Mucosa of descending colon (tissue), 3 donors: Measurements from ENCODE around the gene WNK1. TPM values are rescaled to one million over a fixed set of nuclear protein-coding genes. Genes with fewer than 3 reads are reported as not detected.
"Not testable (repeated sequence)": the region's sequence is repeated elsewhere in the genome, so short reads cannot be mapped to it uniquely, and the experiment has no call there.

Source experiments
- ATAC-seq: fragments of 200-7000 bp; cut with Tn5 transposase; one replicate; pipeline ENCODE4 v1.9.1; 2020; ENCODE audit warnings: mild to moderate bottlenecking, moderate library complexity
- DNase-seq, 3 donors: peaks; one replicate each; pipeline ENCODE4 v3.0.0-alpha.2; 2020
- H3K36me3 ChIP-seq: fragments of 200-600 bp; one replicate; pipeline ENCODE4 v1.8.0; 2021; ENCODE audit warnings: low read depth, mild to moderate bottlenecking
- H3K4me1 ChIP-seq: fragments of 200-600 bp; one replicate; pipeline ENCODE4 v1.8.0; 2021; ENCODE audit warnings: low read depth, mild to moderate bottlenecking
- H3K4me3 ChIP-seq: fragments of 200-600 bp; one replicate; pipeline ENCODE4 v1.8.0; 2021; ENCODE audit warnings: mild to moderate bottlenecking
- H3K9me3 ChIP-seq: fragments of 200-600 bp; one replicate; pipeline ENCODE4 v1.8.0; 2021; ENCODE audit warnings: mild to moderate bottlenecking
- intact Hi-C, 2 donors: fragments of 100-400 bp; cut with DNase I in 1 of 2; cut with micrococcal nuclease in 1 of 2; formaldehyde crosslinking; loops; one replicate each; pipeline versions ENCODE4 v1.11.0 to v1.11.1; 2022; cut with DNase I, micrococcal nuclease
- total RNA-seq, 3 donors: library from RNA; stranded (reverse); fragmentation: NEBNext Ultra II Directional in 2 of 3; extraction: Animal tissue kit (Norgen Biotek cat#: 25700) in 2 of 3; gene quantifications; one replicate each; pipeline versions ENCODE4 v1.2.1 to v1.2.4, GENCODE V29; 2021 to 2023
- TF ChIP-seq, protein P1 (sequence below): fragments of 200-600 bp; IDR thresholded peaks from one replicate; pipeline ENCODE4 v1.8.0; 2022; ENCODE audit warnings: antibody characterized with exemption, mild to moderate bottlenecking
- donor health status: DM: no; HTN: no; CAD: no; lungs with moderate emphysema.
- donor health status: DM: no; HTN: no; CAD: no.
- donor health status: DM: no; HTN: yes; CAD: no.

The WNK1 gene
- total RNA-seq, 3 donors from 2014 or later: 84.0 to 155 (median 85.5) TPM

DNA sequence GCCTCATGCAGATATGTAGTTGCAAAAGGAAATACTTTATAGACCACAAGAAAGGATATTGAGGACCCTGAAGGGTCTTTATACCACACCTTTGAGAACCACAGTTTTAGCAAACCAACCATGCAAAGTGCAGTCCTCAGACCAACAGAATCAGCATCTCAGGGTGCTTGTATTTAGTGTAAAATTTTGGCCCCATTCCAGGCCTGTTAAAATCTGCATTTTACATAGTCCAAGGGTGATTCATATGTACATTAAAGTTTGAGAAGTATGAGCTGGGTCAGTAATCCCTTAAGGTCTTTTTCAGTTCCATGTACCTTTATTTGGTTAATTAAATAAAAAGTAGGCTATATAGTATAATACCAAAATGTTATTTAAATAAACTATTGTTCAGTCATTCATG is 91.2 kb downstream of the WNK1 start:
- intact Hi-C loops: no loop called here
- no peak for DNase-seq
- no peak for ATAC-seq
- Histone ChIP-seq H3K4me3 (no peak overlapping the region), H3K4me1 (no peaks in the 10 kb centered on the region), H3K36me3 (no peaks in the 10 kb centered on the region), H3K9me3 (no peaks in the 10 kb centered on the region)
- TF ChIP-seq, protein P1, sequence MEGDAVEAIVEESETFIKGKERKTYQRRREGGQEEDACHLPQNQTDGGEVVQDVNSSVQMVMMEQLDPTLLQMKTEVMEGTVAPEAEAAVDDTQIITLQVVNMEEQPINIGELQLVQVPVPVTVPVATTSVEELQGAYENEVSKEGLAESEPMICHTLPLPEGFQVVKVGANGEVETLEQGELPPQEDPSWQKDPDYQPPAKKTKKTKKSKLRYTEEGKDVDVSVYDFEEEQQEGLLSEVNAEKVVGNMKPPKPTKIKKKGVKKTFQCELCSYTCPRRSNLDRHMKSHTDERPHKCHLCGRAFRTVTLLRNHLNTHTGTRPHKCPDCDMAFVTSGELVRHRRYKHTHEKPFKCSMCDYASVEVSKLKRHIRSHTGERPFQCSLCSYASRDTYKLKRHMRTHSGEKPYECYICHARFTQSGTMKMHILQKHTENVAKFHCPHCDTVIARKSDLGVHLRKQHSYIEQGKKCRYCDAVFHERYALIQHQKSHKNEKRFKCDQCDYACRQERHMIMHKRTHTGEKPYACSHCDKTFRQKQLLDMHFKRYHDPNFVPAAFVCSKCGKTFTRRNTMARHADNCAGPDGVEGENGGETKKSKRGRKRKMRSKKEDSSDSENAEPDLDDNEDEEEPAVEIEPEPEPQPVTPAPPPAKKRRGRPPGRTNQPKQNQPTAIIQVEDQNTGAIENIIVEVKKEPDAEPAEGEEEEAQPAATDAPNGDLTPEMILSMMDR: no peak

DNA sequence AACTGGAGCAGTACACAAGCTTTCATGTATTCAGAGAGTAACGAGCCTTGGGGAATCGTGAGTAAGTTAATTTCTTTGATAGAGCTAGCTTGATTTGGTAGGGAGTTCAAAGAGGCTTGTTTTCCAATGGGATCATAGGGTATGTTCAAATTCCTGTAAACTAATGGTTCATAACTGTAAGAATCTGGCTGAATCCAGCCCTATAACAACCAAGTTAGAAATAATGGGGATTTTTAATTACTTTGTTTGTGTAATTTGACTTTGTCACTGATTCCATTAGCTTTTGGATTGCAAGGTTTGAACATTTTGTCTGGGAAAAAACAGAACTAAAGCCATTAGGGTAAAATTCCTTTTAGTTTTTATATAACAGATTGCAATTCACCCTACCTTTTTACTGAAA is 94.0 kb downstream of the WNK1 start:
- Histone ChIP-seq H3K9me3 (no peaks in the 10 kb centered on the region), H3K4me3 (no peak overlapping the region), H3K4me1 (no peaks in the 10 kb centered on the region), H3K36me3 (no peaks in the 10 kb centered on the region)
- TF ChIP-seq, protein P1: no peak
- DNase-seq (no peak), ATAC-seq (no peak)
- intact Hi-C loops: no loop called here

DNA sequence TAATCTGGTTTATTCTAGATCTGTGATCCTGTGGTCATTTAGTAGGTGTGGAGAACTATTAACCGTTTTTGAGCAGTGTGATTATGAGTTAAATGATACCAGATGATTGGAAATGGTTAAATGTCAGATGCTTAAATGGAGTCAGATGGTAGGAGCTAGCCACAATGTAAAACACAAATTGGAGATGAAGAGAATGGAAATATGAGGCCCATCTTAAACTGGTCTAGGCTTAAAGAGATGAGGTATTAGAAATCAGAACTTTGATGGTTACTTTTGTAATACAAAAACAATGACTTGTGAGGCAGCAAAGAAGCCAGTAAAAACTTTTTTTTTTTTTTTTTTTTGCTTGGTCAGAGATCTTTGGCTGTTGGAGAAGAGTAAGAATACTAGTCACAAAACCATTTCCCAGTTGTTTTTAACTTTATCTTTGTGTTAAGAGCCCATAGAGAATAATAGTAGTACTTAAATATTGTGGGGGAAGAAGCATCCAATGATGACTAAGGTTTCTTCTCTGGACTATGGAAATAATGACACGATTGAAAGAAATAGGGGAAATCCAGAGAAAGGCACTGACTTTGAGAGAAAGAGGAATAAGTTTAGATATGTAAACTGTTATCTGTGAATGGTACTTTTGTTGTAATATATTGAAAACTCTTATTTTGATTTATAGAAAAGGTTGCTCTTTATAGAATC is 95.9 kb downstream of the WNK1 start:
- no peaks in the 10 kb centered on the region for H3K4me1 ChIP-seq
- no peak overlapping the region for H3K4me3 ChIP-seq
- no peaks in the 10 kb centered on the region for H3K9me3 ChIP-seq
- H3K36me3 ChIP-seq: no peaks in the 10 kb centered on the region
- DNase-seq: no peak
- TF ChIP-seq, protein P1: no peak
- intact Hi-C loops: no loop called here
- no peak for ATAC-seq

DNA sequence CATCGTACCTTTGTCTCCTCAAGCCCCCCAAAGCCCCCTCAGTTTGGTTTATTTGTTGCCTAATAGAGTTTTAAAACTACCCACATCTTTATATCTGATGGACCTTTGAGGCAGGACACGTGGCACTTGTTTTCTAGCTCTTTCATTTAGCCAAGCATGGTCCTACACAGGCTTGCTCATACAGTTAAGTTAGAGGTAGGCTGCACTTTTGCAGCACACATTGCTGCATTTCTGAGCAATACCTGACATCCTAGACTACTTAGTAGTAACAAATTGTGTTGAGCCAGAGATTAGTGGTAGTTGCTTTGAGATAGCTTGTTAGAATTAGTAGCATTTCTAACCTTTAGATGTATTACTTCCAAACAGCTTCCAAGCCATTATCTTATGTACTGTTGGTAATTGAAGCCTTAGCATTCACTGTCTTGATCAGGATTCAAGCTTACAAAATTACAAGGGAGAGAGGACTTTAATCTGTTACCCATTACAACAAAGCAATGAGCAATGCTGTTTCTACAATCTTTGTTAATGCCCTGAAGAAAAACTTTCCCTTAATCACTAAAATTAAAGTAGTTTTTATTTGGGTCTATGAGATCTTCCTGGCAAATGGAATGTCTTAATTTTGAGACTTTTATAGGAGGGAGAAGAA is 96.6 kb downstream of the WNK1 start:
- no peak for ATAC-seq

GRCh38 chr12:849733-850437 is 97.5 kb downstream of the WNK1 start:
- intact Hi-C loops, H3K36me3 ChIP-seq, DNase-seq, ATAC-seq, H3K4me3 ChIP-seq, H3K9me3 ChIP-seq, H3K4me1 ChIP-seq: not testable (repeated sequence)

More for the DNA sequence above, 96.6 kb downstream of the WNK1 start:
- intact Hi-C loops: no loop called here
- Histone ChIP-seq H3K4me1 (no peaks in the 10 kb centered on the region), H3K36me3 (no peaks in the 10 kb centered on the region), H3K4me3 (no peak overlapping the region), H3K9me3 (no peaks in the 10 kb centered on the region)
- TF ChIP-seq, protein P1: no peak
- no peak for DNase-seq

DNA sequence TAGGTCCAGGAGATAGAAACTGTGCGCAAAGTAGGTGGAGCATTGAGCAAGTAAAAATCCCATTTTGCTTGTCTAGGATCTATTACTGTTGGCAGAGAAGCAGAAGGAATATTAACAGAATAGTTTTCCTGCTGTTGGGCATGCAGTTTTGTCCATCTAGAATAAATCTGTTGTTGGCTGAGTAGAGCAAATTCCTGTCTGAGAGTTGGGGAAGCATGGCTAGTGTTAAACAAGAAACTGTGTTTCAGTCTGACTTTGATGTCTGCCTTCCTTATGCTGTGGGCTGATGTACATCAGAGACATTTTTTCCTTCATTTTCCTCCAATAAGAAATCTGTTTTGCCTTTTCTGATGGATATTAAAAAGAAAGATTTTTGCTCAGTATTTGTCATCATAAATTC is 99.0 kb downstream of the WNK1 start:
- DNase-seq (no peak), ATAC-seq (no peak)
- Histone ChIP-seq H3K4me3 (no peak overlapping the region), H3K9me3 (no peaks in the 10 kb centered on the region), H3K36me3 (no peaks in the 10 kb centered on the region), H3K4me1 (no peaks in the 10 kb centered on the region)
- TF ChIP-seq, protein P1: no peak
- intact Hi-C loops: no loop called here
